ENCODE data around the gene MAPT. TPM values are rescaled to one million over a fixed set of nuclear protein-coding genes. Genes with fewer than 3 reads are reported as not detected.
"Not testable (repeated sequence)": the region's sequence is repeated elsewhere in the genome, so short reads cannot be mapped to it uniquely, and the experiment has no call there.

MAPT gene
- total RNA-seq, 1 experiment from 2014 or later: 8.3 TPM

DNA sequence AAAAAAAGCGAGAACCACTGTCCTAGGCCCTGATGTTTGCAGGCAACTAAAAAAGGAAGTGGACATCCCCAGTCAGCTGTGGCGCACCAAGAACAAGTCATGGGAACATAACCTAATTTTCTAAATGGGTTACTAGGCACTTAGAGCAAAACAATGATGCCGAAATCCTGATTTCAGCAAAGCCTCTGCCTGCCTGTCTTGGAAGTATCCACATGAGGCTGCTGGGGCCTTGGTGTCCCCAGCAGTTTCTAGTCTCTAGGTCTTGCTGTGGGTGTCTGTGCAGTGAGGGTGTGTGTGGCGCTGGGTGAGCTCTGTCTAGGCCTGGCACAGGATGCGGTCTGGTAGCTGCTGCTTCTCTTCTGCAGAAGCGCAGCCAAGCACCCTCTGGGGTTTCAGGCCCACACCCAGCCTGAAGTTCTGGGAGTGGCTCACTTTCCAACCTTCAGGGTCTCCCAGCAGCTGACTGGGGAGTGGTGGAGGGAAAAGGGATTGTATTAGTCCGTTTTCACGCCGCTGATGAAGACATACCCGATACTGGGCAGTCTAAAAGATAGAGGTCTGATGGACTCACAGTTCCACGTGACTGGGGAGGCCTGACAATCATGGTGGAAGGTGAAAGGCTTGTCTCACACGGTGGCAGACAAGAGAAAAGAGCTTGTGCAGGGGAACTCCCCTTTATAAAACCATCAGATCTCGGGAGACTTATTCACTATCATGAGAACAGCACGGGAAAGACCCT, 125.8 kb downstream of the MAPT start:
- ChIA-PET POLR2A (ENCODE audit: low non-redundant PET) (no interaction called here), CTCF (no interaction called here)
- no peak for DNase-seq (ENCODE audit: low spot score)
- no peaks in the 10 kb centered on the region for H3K27me3 ChIP-seq (replicated peaks; ENCODE audit: insufficient read depth, low read depth, low read length, poor library complexity)
- H3K36me3 ChIP-seq (ENCODE audit: insufficient read depth, low read length, poor library complexity, severe bottlenecking): no peaks in the 10 kb centered on the region
- no TSS peak for BruUV-seq (replicated peaks)
- H3K4me3 ChIP-seq (ENCODE audit: low read depth, low read length, poor library complexity, severe bottlenecking): no peak overlapping the region
- H3K9me3 ChIP-seq (ENCODE audit: low read depth, low read length, poor library complexity, severe bottlenecking): no peaks in the 10 kb centered on the region
- no peak overlapping the region for H3K27ac ChIP-seq (ENCODE audit: low read depth, low read length, poor library complexity, severe bottlenecking)
- no peaks in the 10 kb centered on the region for H3K4me1 ChIP-seq (ENCODE audit: insufficient read depth, low read length, poor library complexity, severe bottlenecking)
- intact Hi-C loops (cut with micrococcal nuclease; ENCODE audit: unreplicated experiment): no loop called here
- TF ChIP-seq EZH2 (IDR thresholded peaks at IDR 0.05; ENCODE audit: borderline replicate concordance, low read depth, low read length, poor library complexity, severe bottlenecking): no peak
- TF ChIP-seq, protein P1, sequence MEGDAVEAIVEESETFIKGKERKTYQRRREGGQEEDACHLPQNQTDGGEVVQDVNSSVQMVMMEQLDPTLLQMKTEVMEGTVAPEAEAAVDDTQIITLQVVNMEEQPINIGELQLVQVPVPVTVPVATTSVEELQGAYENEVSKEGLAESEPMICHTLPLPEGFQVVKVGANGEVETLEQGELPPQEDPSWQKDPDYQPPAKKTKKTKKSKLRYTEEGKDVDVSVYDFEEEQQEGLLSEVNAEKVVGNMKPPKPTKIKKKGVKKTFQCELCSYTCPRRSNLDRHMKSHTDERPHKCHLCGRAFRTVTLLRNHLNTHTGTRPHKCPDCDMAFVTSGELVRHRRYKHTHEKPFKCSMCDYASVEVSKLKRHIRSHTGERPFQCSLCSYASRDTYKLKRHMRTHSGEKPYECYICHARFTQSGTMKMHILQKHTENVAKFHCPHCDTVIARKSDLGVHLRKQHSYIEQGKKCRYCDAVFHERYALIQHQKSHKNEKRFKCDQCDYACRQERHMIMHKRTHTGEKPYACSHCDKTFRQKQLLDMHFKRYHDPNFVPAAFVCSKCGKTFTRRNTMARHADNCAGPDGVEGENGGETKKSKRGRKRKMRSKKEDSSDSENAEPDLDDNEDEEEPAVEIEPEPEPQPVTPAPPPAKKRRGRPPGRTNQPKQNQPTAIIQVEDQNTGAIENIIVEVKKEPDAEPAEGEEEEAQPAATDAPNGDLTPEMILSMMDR (conservative IDR thresholded peaks at IDR 0.05; ENCODE audit: low read depth, low read length): no peak

DNA sequence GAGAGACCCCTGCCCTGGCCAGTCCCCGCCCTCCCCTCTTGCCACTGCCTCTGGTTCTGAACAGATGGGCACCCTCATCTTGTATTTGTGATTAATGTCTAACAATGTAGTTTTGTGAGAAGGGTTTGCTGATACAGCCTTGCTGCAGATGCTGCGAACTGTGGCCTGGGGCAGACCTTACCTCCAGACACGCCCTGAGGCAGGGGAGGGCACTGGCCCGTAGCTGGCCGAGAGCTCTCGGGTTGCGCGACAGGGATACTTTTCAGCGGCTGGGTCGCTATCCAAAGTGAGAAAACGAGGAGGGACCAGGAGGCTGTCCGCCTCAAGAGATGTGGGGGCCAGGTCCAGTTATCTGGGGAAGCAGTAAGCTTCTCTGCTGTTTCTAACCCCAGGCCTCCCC, 126.6 kb downstream of the MAPT start:
- Histone ChIP-seq H3K27ac (ENCODE audit: low read depth, low read length, poor library complexity, severe bottlenecking) (no peak overlapping the region), H3K27me3 (replicated peaks; ENCODE audit: insufficient read depth, low read depth, low read length, poor library complexity) (no peaks in the 10 kb centered on the region), H3K4me1 (ENCODE audit: insufficient read depth, low read length, poor library complexity, severe bottlenecking) (no peaks in the 10 kb centered on the region), H3K4me3 (ENCODE audit: low read depth, low read length, poor library complexity, severe bottlenecking) (no peak overlapping the region), H3K9me3 (ENCODE audit: low read depth, low read length, poor library complexity, severe bottlenecking) (no peaks in the 10 kb centered on the region), H3K36me3 (ENCODE audit: insufficient read depth, low read length, poor library complexity, severe bottlenecking) (no peaks in the 10 kb centered on the region)
- no peak for TF ChIP-seq EZH2 (IDR thresholded peaks at IDR 0.05; ENCODE audit: borderline replicate concordance, low read depth, low read length, poor library complexity, severe bottlenecking)
- TF ChIP-seq, protein P1 (conservative IDR thresholded peaks at IDR 0.05; ENCODE audit: low read depth, low read length): no peak
- no TSS peak for BruUV-seq (replicated peaks)
- ChIA-PET CTCF (no interaction called here), POLR2A (ENCODE audit: low non-redundant PET) (no interaction called here)
- intact Hi-C loops (cut with micrococcal nuclease; ENCODE audit: unreplicated experiment): no loop called here
- DNase-seq (ENCODE audit: low spot score): no peak

DNA sequence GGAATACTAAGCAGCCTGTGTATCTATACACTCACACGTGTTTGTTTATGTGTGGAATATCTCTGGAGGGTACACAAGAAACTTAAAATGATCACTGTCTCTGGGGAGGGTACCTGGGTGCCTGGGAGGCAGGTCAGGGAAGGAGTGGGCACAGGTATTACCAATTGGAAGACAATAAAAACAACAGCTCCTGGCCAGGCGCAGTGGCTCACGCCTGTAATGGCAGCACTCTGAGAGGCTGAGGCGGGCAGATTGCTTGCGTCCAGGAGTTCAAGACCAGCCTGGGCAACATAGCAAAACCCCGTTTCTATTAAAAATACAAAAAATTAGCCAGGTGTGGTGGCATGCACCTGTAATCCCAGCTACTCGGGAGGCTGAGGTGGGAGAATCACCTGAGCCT, 129.0 kb downstream of the MAPT start:
- CTCF ChIA-PET; H3K9me3 ChIP-seq (ENCODE audit: low read depth, low read length, poor library complexity, severe bottlenecking); BruUV-seq (replicated peaks); H3K4me1 ChIP-seq (ENCODE audit: insufficient read depth, low read length, poor library complexity, severe bottlenecking); POLR2A ChIA-PET (ENCODE audit: low non-redundant PET); H3K36me3 ChIP-seq (ENCODE audit: insufficient read depth, low read length, poor library complexity, severe bottlenecking); H3K27me3 ChIP-seq (replicated peaks; ENCODE audit: insufficient read depth, low read depth, low read length, poor library complexity); intact Hi-C loops (cut with micrococcal nuclease; ENCODE audit: unreplicated experiment); H3K4me3 ChIP-seq (ENCODE audit: low read depth, low read length, poor library complexity, severe bottlenecking); DNase-seq (ENCODE audit: low spot score); H3K27ac ChIP-seq (ENCODE audit: low read depth, low read length, poor library complexity, severe bottlenecking): not testable (repeated sequence)

DNA sequence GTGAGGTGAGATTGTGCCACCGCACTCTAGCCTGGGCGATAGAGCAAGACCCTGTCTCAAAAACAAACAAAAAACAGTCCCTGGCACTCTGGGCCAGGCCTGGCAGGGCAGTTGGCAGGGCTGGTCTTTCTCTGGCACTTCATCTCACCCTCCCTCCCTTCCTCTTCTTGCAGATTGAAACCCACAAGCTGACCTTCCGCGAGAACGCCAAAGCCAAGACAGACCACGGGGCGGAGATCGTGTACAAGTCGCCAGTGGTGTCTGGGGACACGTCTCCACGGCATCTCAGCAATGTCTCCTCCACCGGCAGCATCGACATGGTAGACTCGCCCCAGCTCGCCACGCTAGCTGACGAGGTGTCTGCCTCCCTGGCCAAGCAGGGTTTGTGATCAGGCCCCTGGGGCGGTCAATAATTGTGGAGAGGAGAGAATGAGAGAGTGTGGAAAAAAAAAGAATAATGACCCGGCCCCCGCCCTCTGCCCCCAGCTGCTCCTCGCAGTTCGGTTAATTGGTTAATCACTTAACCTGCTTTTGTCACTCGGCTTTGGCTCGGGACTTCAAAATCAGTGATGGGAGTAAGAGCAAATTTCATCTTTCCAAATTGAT, 129.5 kb downstream of the MAPT start:
- no peak overlapping the region for H3K27ac ChIP-seq (ENCODE audit: low read depth, low read length, poor library complexity, severe bottlenecking)
- no peaks in the 10 kb centered on the region for H3K4me1 ChIP-seq (ENCODE audit: insufficient read depth, low read length, poor library complexity, severe bottlenecking)
- ChIA-PET POLR2A (ENCODE audit: low non-redundant PET) (no interaction called here), CTCF (no interaction called here)
- TF ChIP-seq EZH2 (IDR thresholded peaks at IDR 0.05; ENCODE audit: borderline replicate concordance, low read depth, low read length, poor library complexity, severe bottlenecking): no peak
- TF ChIP-seq, protein P1 (conservative IDR thresholded peaks at IDR 0.05; ENCODE audit: low read depth, low read length): no peak
- no peaks in the 10 kb centered on the region for H3K9me3 ChIP-seq (ENCODE audit: low read depth, low read length, poor library complexity, severe bottlenecking)
- no peak overlapping the region for H3K4me3 ChIP-seq (ENCODE audit: low read depth, low read length, poor library complexity, severe bottlenecking)
- no TSS peak for BruUV-seq (replicated peaks)
- no peaks in the 10 kb centered on the region for H3K36me3 ChIP-seq (ENCODE audit: insufficient read depth, low read length, poor library complexity, severe bottlenecking)
- intact Hi-C loops (cut with micrococcal nuclease; ENCODE audit: unreplicated experiment): no loop called here
- no peaks in the 10 kb centered on the region for H3K27me3 ChIP-seq (replicated peaks; ENCODE audit: insufficient read depth, low read depth, low read length, poor library complexity)
- DNase-seq (ENCODE audit: low spot score): no peak

Measured in A673 (cell line).